HL-60/S4 (cell line): ENCODE results near the gene TERT.
"Not testable (repeated sequence)": the region's sequence is repeated elsewhere in the genome, so short reads cannot be mapped to it uniquely, and the experiment has no call there.

Source experiments
- in situ Hi-C: fragments of 300-500 bp; cut with MboI; formaldehyde crosslinking; loops from 2 replicates; pipeline ENCODE4 v1.14.3; 2022; ENCODE audit warnings: low sequenced_read_pairs

TERT gene

DNA sequence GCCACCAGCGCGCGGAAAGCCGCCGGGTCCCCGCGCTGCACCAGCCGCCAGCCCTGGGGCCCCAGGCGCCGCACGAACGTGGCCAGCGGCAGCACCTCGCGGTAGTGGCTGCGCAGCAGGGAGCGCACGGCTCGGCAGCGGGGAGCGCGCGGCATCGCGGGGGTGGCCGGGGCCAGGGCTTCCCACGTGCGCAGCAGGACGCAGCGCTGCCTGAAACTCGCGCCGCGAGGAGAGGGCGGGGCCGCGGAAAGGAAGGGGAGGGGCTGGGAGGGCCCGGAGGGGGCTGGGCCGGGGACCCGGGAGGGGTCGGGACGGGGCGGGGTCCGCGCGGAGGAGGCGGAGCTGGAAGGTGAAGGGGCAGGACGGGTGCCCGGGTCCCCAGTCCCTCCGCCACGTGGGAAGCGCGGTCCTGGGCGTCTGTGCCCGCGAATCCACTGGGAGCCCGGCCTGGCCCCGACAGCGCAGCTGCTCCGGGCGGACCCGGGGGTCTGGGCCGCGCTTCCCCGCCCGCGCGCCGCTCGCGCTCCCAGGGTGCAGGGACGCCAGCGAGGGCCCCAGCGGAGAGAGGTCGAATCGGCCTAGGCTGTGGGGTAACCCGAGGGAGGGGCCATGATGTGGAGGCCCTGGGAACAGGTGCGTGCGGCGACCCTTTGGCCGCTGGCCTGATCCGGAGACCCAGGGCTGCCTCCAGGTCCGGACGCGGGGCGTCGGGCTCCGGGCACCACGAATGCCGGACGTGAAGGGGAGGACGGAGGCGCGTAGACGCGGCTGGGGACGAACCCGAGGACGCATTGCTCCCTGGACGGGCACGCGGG lies at the start of gene TERT:
TSS of gene TERT (minus strand) at position 234 of the 815 bp plus-strand sequence. CDS start at position 155, 79 bp downstream.
- in situ Hi-C loops: no loop called here

GRCh38 chr5:1343931-1344901 lies 49.3 kb upstream of the TERT start:
- in situ Hi-C loops: no loop called here

GRCh38 chr5:1343315-1343751 lies 48.5 kb upstream of the TERT start:
- in situ Hi-C loops: no loop called here

DNA sequence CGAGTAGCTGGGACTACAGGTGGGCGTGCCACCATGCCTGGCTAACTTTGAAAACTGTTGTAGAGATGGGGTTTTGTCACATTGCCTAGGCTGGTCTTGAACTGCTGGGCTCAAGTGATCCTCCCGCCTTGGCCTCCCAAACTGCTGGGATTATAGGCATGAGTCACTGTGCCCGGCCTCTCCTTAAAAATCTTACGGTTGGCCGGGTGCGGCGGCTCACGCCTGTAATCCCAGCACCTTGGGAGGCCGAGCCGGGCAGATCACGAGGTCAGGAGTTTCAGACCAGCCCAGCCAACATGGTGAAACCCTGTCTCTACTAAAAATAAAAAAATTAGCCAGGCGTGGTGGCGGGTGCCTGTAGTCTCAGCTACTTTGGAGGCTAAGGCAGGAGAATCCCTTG lies 47.8 kb upstream of the TERT start:
- in situ Hi-C loops: not testable (repeated sequence)

DNA sequence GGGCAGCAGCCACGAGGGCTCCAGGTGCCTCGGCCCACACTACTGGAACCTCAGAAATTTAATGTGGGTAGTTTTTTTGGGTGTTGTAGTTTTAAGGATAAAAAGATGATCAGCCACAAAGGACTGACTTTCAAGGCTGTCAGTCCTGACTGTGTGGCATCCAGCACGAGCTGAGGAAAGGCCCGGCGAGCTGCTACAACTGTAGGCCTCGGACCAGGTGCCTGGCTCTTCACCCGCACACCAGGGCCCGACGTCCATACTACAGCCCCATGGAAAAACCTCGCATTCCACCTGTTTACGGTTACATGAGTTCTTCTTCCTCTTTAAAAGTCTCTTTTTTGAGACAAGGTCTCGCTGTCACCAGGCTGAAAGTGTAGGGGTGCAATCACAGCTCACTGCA lies 47.4 kb upstream of the TERT start:
- in situ Hi-C loops: no loop called here

DNA sequence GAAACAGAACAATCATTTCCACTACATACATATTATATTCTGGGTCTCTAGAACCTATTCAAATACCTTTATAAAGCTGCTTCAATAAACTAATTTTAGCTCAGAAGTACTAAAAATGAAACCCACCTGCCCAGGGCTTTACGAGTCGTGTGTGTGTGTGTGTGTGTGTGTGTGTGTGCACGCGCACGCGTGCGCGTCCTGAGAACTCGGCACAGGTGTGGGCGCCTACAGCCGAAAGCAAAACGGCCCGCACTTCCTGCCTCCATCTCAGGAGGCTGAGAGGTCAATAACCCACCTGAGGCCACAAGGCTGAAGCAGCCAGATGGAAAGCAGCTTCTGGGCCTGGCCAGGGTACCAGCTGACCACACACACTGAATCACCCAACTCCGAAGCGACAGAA lies 47.0 kb upstream of the TERT start:
- in situ Hi-C loops: no loop called here

DNA sequence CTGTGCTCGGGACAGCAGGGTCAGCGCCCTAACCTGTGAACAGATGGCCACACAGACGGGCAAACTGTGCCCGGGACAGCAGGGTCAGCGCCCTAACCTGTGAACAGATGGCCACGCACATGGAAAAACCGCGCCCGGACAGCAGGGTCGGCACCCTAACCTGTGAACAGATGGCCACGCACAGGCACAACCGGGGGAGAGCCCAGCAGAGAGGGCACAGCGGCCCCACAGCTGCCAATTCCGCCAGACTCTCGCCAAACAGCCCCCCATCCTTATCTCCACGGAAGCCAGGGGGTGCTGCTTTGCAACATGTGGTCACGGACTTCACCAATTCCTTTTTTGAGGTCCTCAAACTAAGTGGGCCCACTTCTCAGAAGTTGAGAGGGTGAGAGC lies 44.9 kb upstream of the TERT start:
- in situ Hi-C loops: not testable (repeated sequence)

GRCh38 chr5:1339139-1339817 lies 44.4 kb upstream of the TERT start:
- in situ Hi-C loops: not testable (repeated sequence)

DNA sequence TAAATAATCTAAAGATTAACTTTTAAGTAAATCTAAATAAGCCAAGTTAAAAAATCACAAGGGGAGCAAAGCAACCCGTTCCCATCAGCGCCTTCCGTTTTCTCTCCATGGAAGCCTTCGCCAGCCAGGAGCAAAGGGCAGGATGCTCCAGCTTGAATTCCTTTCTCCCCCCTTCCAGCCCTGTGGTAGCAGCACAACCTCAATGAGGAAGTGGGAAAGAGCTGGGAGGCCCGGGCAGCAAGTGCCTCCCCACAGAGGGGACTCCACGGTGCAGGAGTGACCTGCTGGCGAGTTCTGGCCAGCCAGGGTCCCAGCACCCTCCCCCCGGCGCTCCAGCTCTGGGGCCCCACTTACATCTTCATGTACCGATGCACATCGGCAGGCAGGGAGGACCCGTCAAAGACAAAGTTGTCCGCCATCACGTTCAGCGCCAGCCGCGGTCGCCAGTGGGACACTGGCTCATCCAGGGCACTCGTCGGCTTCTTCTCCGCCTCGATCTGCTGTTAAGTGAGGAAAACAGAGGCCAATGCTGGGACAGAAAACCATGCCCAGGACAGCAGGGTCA lies 43.7 kb upstream of the TERT start:
- in situ Hi-C loops: no loop called here

- in situ Hi-C loops: no loop called here
These were observed 43.3 kb upstream of the TERT start for GRCh38 chr5:1338196-1338490.

- in situ Hi-C loops: no loop called here
These were observed 42.8 kb upstream of the TERT start for GRCh38 chr5:1337489-1338195.

GRCh38 chr5:1336749-1337488 lies 42.1 kb upstream of the TERT start:
- in situ Hi-C loops: no loop called here

DNA sequence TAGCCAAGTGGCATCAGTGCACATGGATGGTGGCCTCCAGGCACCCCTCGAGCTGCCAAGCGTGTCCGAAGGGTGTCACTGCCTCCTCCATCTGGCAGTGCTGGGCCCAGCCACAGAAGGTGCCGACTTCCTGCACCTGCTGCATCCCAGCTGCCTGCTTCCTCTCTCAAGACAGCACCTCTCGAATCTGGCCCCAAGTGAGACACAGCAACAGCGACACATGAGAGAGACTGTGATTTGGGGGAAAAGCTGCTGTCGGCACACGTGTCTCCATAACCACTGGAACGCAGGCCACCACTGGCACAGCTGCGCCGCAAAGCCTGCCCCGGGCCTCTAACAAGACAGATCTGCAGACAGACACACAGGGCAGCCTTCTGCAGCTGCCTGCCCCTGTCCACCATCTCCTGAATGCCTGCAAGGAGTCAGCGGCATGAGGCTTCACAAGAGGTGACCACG lies 41.3 kb upstream of the TERT start:
- in situ Hi-C loops: no loop called here

- in situ Hi-C loops: no loop called here
These were observed 40.8 kb upstream of the TERT start for GRCh38 chr5:1335540-1336095.

GRCh38 chr5:1334831-1335539 lies 40.1 kb upstream of the TERT start:
- in situ Hi-C loops: no loop called here

DNA sequence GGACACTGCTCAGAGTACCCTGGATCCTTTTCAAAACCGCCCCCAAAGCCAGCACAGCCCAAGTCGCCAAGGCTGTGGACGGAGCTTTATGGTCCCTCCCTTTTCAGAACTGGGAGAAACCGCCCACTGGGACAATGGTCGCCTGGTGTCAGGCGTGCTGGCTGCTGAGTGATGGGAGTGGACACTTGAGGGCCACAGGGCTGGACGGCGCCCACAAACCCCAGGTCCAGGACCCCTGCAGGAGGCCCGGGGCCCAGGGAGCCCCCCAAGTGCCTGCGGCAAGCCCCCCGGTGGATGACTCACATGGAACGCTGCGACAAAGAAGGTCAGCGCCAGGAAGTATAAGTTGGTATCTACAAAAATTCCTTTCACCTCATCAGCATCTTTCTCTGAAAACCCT lies 39.1 kb upstream of the TERT start:
- in situ Hi-C loops: no loop called here

DNA sequence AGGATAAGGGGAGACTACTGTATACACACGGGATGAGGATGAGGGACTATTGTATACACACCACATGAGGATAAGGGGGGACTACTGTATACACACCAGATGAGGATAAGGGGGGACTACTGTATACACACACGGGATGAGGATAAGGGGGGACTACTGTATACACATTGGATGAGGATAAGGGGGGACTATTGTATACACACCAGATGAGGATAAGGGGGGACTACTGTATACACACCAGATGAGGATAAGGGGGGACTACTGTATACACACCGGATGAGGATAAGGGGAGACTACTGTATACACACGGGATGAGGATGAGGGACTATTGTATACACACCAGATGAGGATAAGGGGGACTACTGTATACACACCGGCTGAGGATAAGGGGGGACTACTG lies 38.4 kb upstream of the TERT start:
- in situ Hi-C loops: not testable (repeated sequence)

GRCh38 chr5:1332461-1333001 lies 37.7 kb upstream of the TERT start:
- in situ Hi-C loops: no loop called here
